Neutrophil (primary cell): ENCODE data around the gene TARBP1.

Experiments
- H3K27ac ChIP-seq: fragments of 200-600 bp; sonication (generic); 2 replicates; pipeline ENCODE4 v1.5.1; 2016; ENCODE audit warnings: mild to moderate bottlenecking, moderate library complexity
- H3K27me3 ChIP-seq: fragments of 200-600 bp; sonication (generic); 2 replicates; pipeline ENCODE4 v1.6.0; 2016; ENCODE audit warnings: mild to moderate bottlenecking
- H3K36me3 ChIP-seq: fragments of 200-600 bp; sonication (generic); 2 replicates; pipeline ENCODE4 v1.5.1; 2017
- H3K4me1 ChIP-seq, 2 experiments: fragments of 200-600 bp in 1 of 2; sonication (generic) in 1 of 2; 1 replicate in 1 of 2; 2 replicates in 1 of 2; pipeline versions ENCODE4 v1.5.1 to v1.6.1; 2013 to 2016; ENCODE audit warnings: low read depth in 1 of 2, low read length in 1 of 2, mild to moderate bottlenecking in 1 of 2, moderate library complexity in 1 of 2; ENCODE audit not compliant: control insufficient read depth in 1 of 2, insufficient read depth in 1 of 2
- H3K4me3 ChIP-seq, 2 experiments: fragments of 200-600 bp in 1 of 2; sonication (generic) in 1 of 2; 1 replicate in 1 of 2; 2 replicates in 1 of 2; pipeline ENCODE4 v1.5.1; 2013 to 2016; ENCODE audit warnings: low read depth in 1 of 2, low read length in 1 of 2, mild to moderate bottlenecking in 1 of 2, moderate library complexity in 1 of 2
- H3K9me3 ChIP-seq: fragments of 200-600 bp; sonication (generic); 2 replicates; pipeline ENCODE4 v1.5.1; 2016
- TF ChIP-seq, protein P1 (sequence below): fragments of 200-600 bp; sonication (generic); IDR thresholded peaks from 2 replicates; pipeline ENCODE4 v1.5.1; 2016; ENCODE audit warnings: antibody characterized with exemption

The TARBP1 gene

DNA sequence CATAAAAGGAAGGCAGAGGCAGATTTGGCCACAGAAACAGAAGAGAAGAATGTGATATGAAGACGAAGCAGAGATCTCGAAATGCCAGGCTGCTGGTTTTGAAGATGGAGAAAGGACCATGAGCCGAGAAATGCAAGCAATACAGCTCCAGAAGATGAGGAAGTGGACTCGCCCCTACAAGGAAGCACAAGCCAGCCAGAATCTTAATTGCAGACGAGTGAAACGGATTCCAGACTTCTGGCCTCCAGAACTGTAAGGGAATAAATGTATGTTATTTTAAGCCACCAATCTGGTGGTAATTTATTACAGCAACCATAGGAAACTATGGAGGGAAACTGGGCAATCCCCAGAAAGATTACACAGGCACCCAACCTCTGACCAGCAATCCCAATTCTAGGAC, 24.1 kb downstream of the TARBP1 start:
- TF ChIP-seq, protein P1, sequence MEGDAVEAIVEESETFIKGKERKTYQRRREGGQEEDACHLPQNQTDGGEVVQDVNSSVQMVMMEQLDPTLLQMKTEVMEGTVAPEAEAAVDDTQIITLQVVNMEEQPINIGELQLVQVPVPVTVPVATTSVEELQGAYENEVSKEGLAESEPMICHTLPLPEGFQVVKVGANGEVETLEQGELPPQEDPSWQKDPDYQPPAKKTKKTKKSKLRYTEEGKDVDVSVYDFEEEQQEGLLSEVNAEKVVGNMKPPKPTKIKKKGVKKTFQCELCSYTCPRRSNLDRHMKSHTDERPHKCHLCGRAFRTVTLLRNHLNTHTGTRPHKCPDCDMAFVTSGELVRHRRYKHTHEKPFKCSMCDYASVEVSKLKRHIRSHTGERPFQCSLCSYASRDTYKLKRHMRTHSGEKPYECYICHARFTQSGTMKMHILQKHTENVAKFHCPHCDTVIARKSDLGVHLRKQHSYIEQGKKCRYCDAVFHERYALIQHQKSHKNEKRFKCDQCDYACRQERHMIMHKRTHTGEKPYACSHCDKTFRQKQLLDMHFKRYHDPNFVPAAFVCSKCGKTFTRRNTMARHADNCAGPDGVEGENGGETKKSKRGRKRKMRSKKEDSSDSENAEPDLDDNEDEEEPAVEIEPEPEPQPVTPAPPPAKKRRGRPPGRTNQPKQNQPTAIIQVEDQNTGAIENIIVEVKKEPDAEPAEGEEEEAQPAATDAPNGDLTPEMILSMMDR = no peak
- no peaks in the 10 kb centered on the region for H3K36me3 ChIP-seq
- no peak overlapping the region for H3K27ac ChIP-seq

DNA sequence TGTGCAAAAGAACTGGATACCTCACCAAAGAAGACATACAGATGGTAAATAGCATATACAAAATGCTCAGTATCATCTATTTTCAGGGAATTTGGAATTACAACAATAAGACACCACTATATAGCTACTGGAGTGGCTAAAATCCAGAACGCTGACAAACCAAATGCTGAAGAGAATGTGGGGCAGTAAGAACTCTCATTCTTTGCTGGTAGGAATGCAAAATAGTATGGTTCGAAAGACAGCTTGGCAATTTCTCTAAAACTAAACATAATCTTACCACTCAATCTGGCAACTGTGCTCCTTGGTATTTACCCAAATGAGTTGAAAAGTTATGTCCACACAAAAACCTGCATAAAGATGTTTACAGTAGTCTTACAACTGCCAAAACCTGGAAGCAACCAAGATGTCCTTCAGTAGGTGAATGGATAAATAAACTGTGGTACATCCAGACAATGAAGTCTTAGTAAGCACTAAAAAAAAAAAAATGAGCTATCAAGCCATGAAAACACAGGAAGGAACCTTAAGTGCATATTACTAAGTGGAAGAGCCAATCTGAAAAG, 26.5 kb downstream of the TARBP1 start:
- TF ChIP-seq, protein P1 = no peak
- no peaks in the 10 kb centered on the region for H3K27me3 ChIP-seq
- no peaks in the 10 kb centered on the region for H3K36me3 ChIP-seq
- no peak overlapping the region for H3K27ac ChIP-seq
- no peak overlapping the region for H3K4me3 ChIP-seq
- no peaks in the 10 kb centered on the region for H3K4me1 ChIP-seq
- H3K9me3 ChIP-seq = no peaks in the 10 kb centered on the region

More for the DNA sequence above, 24.1 kb downstream of the TARBP1 start:
- Histone ChIP-seq H3K4me1 (no peaks in the 10 kb centered on the region), H3K9me3 (no peaks in the 10 kb centered on the region), H3K4me3 (no peak overlapping the region), H3K27me3 (no peaks in the 10 kb centered on the region)

DNA sequence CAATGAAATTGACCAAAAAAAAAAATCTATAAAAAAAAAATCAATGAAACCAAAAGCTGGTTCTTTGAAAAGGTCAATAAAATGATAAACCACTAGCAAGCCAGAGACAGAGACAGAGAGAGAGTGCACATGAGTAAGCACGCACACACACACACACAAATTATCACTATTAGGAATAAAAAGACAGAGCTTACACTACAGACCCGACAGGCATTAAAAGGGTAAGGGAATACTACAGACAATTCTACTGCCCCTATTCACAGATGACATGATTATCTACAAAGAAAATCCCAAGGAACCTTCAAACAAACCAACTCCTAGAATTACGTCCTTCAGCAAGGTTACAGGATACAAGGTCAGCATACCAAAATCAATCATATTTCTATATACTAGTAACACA, 38.6 kb downstream of the TARBP1 start:
- no peaks in the 10 kb centered on the region for H3K9me3 ChIP-seq
- no peaks in the 10 kb centered on the region for H3K4me1 ChIP-seq
- H3K36me3 ChIP-seq = no peaks in the 10 kb centered on the region
- TF ChIP-seq, protein P1 = no peak
- no peaks in the 10 kb centered on the region for H3K27me3 ChIP-seq
- H3K4me3 ChIP-seq = no peak overlapping the region
- no peak overlapping the region for H3K27ac ChIP-seq

DNA sequence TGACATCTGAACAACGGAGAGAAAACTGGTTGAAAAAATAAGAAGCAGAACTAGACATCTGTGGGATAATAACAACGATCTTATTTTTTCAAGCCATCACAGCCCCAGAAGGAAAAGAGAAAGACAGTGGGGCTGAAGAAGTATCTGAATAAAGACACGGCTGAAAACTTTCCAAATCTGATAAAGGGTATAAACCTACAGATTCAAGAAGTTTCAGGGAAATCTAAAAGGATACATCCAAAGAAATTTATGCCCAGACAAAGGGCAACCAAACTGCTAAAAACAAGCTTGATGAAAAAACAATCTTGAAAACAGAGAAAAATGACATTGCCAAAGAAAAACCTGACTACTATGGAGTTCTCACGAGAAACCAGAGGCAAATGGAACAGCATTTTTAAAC, 40.4 kb downstream of the TARBP1 start:
- H3K9me3 ChIP-seq = no peaks in the 10 kb centered on the region
- no peaks in the 10 kb centered on the region for H3K4me1 ChIP-seq
- H3K27me3 ChIP-seq = no peaks in the 10 kb centered on the region
- no peaks in the 10 kb centered on the region for H3K36me3 ChIP-seq
- TF ChIP-seq, protein P1 = no peak
- H3K4me3 ChIP-seq = no peak overlapping the region
- no peak overlapping the region for H3K27ac ChIP-seq

DNA sequence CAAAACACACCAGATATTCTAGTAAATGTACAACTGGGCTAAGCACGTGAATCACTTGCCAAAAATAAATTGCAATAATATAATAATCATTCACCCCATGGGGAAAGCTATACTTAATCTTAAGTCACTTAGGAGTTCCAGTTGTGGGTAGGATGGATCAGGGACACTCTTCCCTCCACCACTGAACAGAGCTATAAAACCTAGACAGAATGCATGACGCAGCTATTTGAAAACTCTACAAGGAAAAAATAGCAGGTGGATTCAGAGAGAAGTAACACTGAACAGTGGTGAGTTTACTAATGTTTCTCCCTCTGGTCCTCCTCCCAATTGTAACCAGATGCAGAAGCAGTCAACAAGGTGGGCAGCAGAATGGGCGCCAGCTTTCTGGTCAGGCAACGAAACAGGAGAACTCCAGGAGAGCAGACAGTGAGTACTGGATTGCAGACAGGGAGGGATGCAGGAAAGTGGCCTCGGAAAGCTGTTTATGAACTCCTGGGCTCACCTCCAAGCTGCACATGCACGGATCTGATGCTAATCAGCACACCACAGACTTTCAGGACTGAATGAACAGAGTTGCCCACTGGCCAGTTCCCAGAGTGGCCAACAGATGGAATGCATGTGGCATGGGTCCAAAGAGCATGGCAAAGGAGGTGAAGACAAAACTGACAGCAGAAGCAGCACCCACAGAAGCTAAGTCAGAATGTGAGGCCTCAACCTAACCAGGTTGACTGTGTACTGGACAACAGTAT, 41.4 kb downstream of the TARBP1 start:
- H3K27me3 ChIP-seq = no peaks in the 10 kb centered on the region
- H3K4me1 ChIP-seq = no peaks in the 10 kb centered on the region
- no peak overlapping the region for H3K27ac ChIP-seq
- H3K4me3 ChIP-seq = no peak overlapping the region
- TF ChIP-seq, protein P1 = no peak
- H3K9me3 ChIP-seq = no peaks in the 10 kb centered on the region
- H3K36me3 ChIP-seq = no peaks in the 10 kb centered on the region
